GM19463 (cell line): ENCODE results near the gene KCNJ15.

Experiments
- ATAC-seq: cut with Tn5 transposase; IDR thresholded peaks from one replicate; pipeline ENCODE4 v1.9.1; 2021; ENCODE audit warnings: mild to moderate bottlenecking, moderate library complexity; ENCODE audit not compliant: unreplicated experiment

Gene KCNJ15

DNA sequence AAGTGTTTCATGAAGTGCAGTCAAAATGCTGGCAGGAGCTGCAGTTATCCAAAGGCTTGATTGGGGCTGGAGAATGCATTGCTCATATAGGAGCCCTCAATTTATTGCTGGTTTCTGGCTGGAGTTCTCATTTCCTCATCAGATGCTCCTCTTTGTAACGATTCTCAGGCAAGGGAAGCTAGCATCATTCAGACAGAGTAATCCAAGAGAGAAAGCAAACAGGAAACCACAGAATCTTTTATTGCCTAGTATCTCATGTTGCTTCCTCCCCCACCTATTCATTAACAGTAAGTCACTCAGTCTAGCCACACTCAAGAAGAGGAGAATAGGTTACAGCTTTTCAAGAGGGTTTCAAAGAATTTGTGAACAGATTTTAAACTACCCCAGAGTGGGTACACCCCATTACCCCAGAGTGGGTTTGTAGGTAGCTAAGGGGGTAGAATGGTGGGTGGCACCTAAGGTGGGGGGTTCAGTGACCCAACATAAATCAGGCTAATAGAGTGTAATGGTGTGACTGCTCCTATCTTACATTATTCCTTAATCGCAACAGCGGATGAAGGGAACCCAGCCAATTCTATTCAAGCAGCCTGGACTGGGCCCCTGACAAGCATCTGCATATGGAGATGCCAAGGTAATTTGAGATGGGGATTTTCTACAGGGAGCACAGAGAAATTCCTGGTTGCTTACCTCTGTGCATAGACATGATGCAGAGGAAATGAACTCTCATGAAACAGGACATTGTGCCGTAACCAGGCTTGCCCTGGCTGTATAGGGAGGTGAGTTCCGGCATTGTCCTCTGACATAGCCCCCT, 67.1 kb downstream of the KCNJ15 start:
- ATAC-seq = no peak

DNA sequence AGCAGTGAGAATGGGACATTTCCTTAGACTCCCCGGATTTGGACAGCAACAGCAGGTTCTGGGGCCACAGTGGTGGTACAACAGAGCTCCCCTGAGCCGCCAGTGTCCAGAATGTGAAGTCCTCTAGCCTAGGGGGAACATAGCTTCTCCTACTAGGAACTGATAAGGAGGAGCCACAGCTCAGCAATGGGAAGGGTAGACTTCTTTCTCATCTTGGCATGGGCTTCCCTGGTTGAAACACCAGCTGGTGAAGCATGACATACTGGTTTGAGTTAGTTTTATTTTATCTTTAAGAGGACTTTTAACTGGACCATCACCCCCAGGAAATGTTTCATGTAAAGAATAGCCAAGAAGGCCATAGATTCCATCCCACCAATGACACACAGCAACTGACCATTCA, 68.4 kb downstream of the KCNJ15 start:
- ATAC-seq = no peak

DNA sequence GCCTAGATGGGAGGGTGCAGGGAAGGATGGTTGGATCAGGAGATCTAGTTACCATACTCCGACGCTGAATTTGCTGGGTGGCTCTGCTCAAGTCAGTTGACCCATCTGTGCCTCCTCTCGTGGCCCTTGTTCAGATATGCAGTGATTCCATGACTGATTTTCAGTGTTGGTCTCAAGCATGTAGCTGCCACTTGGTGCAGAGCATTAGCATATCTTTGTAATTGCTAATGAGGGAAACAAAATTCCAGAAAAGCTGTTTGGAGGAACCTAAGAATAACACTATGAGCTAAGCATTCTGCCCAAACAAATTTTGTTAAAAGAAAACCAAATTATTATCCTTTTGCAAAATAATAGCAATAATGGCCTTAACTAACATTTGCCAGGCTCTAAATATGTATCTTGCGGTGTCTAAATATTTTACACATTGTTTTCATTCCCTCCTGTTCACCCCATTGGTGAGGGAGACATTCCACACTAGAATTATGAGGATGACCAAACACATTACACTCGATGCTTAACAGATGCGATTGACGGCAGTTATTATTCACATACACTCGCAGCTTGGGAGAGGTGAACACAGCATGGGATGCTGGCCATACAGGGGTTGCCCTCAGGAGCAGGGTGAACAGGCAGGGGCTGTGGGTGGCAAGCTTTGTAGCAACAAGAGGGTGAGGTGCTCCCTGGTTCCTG, 69.1 kb downstream of the KCNJ15 start:
- ATAC-seq = no peak

DNA sequence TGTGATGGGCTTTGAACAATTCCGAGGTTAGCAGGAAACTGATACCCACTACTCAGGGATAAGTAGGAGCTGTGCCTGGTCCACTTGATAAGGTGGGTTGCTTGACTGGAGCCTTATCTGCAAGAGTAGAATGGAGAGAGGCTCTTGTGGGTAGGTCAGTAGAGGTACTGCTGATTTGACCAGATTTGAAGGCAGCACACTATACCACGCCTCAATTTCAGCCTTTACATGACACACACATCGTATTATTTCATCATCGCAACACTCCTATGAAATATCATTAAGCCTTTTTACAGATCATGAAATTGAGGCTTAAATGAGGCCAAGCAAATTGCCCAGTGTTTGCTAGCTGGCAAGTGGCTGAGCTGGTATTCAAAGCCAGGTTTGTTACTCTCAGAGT, 69.6 kb downstream of the KCNJ15 start:
- no peak for ATAC-seq

DNA sequence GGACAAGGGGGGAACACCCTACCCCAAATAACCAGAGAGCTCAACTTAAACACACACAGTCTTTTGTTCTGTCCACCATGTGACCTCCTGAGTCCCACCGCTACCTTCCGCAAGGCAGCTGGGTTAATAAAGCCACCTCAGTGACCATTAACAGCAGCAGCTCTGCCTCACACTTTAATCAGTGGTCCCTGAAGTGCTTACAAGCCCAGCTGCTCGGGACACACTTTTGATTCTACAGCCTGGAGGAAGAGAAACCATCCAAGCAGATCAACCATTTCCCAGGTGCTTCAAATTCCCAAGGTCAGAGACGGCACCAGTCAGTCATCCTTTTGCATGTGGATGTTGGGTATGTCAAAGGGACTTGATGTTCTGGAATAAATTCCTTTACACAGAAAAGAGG, 70.1 kb downstream of the KCNJ15 start:
- no peak for ATAC-seq

DNA sequence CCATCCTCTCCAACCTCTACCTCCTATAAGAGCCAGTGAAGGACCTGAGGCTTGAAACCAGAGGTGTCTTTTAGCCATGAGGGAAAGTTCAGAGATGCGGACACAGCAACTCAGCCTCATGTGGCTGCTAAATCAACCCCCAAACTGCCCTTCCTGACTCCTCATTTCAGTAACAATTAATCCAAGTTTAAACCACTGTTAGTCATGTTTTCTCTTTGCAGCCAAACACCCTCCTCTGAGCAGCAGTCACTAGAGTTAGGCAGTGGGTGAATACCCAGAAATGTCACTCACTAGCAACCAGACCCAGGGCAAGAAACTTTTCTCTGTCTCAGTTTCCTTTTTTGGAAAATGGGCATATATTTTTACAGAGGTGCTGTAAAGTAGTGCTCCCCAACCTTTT, 71.2 kb downstream of the KCNJ15 start:
- ATAC-seq = peak; percentile 67

DNA sequence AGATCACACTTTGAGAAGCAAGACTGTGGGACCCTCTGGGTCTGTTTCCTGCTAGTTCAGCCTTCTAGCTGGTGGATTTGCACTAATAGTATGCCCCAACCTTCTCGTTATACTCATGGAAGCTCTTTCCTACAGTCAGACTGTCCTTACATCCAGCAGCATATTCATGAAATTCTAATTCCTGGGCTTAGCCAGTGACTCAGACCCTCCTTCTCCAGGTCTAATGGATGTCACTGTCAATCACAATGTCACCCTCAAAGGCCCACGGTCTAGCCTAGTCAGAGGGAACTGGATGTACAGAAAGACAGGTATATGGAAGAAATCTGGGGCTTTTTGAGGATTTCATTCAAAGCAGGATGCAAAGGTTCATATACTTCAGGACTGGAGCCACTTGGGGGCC, 72.4 kb downstream of the KCNJ15 start:
- ATAC-seq = no peak

DNA sequence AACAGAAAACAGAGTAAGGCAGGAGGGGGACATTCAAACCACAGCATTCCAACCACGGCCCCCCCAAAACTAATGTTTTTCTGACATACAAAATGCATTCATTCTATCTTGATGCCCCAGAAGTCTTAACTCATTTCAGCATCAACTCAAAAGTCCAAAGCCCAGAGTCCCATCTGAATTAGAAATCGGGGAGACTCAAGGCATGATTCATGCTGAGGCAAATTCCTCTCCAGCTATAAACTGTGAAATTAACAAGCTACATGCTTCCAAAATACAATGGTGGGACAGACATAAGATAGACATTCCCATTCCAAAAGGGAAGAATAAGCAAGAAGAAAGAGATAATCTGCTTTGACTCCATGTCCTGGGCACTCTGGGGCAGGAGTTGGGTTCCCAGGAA, 73.9 kb downstream of the KCNJ15 start:
- no peak for ATAC-seq

DNA sequence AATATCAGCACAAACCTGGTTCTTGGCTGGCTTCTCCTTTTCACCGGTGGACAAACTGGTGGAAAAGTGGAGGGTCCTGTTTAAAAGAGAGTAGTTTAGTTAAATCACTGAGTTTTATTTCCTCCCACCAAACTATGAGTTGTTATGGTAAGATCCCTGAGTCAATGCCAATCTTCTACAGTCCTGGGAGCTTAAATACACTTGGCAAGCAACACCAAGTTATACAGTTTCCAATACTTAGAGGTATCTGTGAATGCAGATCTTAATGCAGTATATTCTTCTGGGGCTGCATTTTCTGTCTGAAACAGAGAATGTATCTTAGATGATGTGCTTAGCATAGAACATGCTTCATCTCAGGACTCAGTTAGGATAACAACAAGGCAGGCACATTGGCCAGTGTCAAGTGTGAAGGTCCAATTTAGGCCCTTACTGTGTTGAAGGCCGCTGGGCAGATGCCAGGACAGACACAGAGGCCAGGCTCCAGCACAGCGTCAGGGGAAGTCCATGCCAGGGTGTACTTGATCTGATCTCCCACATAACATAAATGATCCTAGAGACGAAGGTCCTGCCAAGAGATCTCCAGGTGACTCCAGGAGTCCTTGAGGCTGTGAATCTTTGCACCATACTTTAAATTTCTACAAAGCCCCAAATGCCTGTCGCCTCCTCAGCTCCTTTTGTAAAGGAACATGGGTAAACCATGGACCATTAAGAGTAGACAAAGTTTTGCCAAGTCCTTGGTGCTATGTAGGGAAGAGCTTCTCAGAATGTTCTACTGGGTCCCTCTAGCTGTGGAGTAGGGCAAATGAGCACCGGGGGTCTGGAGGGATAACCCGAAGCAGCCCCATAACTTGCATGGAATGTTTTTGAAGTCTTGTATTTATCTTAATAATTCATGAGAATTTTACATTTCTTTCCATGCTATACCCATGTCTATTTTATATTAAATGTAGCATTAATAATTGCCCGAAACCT, 76.8 kb downstream of the KCNJ15 start:
- ATAC-seq = no peak

DNA sequence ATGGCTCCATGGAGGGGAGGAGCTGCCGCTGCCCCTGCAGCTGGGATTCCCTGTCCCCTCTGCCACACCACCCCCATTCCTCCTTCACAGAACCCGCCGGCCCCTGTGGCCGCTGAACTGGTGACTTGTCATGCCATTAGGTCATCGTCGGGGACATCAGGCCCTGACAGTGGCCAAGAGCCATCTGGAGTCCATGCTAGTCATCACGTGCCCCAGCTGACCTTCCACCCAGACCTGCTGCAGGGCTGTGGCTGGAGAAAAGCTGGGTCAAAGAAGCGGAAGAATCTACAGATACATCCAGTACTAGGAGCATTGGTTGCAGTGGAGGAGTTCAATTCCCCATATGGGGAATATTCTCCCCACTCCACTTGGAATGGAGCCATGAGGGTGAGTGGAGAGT, 78.1 kb downstream of the KCNJ15 start:
- no peak for ATAC-seq

DNA sequence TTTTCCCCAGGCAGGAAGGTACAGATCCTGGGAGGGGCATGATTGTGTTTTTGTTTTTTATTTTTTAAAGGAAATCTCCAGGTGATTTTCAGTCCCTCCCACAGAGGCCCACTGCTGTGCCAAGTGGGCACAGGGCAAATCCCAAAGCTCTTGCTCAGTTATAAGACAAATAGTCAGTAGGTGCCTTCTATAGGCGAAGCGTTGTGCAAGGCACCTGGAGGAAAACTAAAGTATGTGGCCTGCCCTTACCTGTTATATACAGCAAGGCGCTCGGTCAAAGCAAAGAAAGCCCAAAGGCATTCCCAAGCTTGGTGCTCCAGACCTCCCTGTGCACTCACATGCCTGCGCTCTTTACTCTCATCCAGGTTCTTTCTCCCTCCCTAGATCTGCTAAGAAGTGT, 81.0 kb downstream of the KCNJ15 start:
- no peak for ATAC-seq

DNA sequence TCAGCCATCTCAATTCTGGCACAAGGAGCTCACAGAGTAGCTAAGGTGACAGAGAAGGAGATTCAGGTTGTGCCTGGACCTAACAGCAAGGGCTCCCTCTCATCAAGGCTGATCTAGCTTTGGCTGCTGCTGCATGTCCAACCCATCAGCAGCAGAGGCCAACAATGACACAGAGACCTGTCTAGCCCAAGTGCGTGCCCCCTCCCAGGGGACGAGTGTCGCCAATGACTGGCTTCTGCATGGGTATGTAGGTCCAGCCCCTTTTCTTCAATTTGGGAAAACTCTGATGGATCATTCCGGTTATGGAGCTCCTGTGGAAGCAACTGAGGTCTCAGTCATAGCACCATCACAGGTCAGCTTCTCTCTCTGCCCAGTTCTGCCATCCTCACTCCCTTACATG, 83.3 kb downstream of the KCNJ15 start:
- no peak for ATAC-seq

DNA sequence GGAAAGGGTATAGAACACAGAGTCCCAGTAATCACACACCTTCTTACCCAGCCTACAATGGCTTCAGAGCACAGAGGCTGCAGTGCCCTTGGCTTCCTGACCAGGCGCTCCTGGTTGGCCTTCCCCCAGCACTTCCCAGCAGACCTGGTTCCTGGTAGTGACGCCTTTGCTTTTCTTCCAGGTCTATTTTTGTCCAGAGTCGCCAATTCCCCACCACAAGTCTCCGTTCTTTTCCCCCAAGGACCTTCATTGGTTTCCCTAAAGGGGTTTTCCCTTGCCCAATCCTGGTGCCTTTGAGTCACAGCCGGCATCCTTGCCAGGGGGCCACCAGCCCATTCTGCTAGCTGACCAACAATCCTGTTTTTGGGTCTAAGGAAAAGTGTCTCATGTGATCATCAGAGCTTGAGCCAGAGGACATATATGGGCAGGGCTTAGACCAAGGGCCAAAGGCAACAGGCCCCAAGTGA, 84.8 kb downstream of the KCNJ15 start:
- ATAC-seq = no peak

DNA sequence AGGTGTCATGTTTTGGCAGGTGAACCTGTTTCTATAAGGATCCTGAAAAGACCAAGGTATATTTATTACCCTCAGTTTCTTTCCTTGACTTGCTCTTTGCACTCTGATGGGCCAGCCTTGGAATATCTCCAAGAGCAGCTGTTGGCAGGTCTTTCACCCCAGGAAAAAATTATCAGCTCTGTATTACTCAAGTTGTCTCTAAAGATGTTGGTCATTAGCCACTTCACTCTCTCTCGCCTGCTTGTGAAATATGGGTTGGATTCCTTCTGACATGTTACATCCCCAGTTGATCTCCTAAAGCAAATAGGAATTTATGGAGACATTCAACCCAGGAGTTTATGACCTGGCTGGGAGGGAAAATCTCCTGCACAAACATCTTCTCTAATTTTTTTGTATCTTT, 85.9 kb downstream of the KCNJ15 start:
- ATAC-seq = no peak

DNA sequence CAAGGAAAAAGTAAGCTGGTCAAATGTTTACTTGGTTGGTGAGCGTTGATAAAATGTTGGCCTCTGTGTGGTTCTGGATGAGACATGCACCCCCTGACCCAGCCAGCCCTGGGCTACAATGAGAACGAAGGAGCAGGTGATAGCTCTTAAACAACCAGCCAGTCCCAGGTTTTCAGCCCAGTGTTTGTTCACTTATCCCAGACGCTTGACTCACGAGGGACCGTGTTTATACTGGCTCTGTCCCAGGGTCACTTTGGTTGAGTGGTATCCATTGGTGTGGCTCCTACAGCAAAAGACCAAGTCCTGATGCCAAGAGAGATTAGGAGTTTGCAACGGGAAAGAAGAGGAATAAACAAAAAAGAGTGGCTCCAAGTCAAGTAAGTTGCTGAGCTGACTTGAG, 86.9 kb downstream of the KCNJ15 start:
- no peak for ATAC-seq

DNA sequence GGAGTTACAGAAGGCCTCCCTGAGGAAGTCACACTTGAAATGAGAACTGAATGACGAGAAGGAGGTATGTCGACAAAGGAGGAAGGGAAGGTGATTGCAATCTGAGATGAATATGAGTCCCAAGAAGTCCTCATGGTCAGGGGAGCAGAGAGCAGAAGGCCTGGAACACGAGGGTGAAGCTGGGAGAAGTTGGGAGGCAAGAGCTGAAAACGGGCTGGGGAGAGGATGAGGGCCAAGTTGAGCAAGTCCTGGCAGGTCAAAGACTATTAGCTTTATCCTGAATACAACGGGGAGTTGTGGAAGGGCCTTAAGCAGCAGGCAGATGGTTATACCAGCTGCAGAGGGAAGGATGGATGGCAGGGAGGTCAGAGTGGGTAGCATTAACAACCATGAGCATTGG, 89.5 kb downstream of the KCNJ15 start:
- ATAC-seq = no peak

DNA sequence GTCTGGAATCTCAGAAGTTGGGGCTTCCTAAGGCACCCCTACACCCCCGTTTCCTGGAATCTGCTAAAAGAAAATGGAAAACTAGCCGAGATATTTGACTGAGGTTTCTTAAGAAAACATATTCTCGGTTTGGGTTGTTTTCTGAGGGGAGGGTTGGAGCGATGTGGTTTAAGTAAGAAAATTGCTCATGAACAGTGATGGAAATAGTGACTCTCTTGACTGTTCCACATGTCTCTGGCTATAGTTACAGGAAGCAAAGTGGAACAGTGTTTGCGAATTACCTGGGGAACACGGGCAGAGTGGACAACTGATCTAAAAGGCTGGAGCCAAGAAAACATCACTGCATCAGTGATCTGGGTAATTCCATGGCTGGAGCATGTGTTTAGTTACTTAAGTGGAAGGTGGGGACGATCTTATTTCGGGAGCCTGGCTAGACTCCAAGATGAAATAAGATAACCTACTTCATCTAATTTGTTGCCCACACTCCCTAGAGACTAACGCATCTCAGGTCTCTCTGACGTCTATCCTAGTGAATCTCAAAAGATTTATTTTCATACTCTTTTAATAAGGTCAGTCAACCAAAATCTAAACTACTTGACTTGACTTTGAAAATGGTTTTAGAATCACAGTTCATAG, 92.4 kb downstream of the KCNJ15 start:
- no peak for ATAC-seq

DNA sequence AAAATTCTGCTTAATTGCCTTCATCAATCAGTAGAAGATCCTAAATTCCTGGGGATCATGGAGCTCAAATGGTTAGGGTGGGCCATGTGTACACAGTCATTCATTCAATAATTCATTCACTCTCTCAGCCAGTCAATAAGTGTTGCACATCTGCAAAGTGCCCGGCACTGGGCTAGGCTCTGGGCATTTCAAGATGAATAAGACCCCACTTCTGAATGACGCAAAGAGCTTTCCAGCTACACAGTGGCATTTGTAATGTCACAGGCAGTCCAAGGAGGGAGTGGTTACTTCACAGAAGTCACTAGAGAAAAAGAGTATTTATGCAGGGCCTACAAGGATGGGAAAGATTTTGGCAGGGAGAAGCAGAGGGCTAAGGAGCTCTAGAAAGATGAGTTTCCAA, 93.2 kb downstream of the KCNJ15 start:
- ATAC-seq = no peak

DNA sequence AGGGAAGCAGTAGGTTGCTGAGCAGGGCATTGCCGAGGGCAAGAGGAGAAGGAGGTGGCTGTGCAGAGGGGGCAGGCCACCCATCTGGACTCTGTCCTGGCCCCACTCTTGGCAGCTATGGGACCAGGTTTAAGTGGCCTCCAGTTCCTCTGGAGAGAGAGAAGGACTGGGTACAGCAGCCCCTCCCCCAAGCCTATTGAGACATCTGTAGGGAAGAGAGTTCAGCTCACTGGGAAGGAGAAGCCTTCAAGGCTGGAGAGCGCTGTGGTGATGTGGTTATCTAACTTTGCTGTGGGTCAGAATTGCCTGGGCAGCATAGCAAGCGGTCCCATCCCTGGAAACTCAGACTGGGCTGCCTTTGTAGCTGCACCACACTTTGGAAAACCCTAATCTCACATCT, 93.9 kb downstream of the KCNJ15 start:
- no peak for ATAC-seq

DNA sequence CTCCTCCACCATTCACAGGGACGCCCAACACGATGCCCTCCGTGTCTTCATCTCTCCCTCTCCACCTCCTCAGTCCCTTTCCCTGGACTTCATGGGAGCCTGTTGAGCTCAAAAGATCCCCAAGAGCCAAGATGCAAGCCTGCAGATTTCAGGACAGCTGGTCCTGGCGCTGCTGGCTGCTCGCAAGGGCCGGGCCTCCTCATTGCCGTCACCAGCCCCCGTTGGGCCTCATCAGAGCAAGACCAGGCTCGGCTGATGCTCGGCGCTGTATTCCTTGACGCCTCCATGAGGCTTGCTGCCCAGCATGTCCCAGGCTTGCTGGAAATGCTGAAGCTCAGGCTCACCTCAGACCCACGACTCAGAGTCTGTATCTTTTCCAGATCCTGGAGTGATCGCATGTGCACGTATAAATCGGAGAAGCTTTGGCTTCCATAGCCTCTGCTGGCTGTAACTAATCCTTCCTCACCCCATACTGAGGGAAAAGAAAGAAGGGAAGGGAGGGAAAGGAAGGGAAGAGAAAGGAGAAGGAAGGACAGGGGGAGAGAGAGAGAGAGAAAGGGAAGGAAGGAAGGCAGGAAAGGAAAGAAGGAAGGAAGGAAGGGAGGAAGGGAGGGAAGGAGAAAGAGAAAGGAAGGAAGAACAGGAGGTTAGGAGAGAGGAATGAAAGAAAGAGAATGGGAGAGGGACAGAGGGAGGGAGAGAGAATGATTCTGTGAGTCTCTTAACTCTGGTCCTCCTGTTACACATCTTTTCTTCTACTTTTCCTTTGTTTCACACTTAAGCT, 94.6 kb downstream of the KCNJ15 start:
- no peak for ATAC-seq
